ENCODE measurements around the gene RUSF1.

- TF ChIP-seq RAD21 (IDR thresholded peaks at IDR 0.05; ENCODE audit: low read depth), result no peak
- no peak for TF ChIP-seq NFIC (IDR thresholded peaks at IDR 0.05)
- no peak for TF ChIP-seq YY1 (IDR thresholded peaks at IDR 0.05; ENCODE audit: low read depth)
- TF ChIP-seq EP300 (IDR thresholded peaks at IDR 0.05; ENCODE audit: borderline replicate concordance), result no peak
- TF ChIP-seq MAX (IDR thresholded peaks at IDR 0.05), result no peak
- no peak for TF ChIP-seq USF1 (IDR thresholded peaks at IDR 0.05)
- TF ChIP-seq TCF12 (IDR thresholded peaks at IDR 0.05; ENCODE audit: low read depth), result no peak
- no peak for TF ChIP-seq TAF1 (IDR thresholded peaks at IDR 0.05; ENCODE audit: low read depth)
- TF ChIP-seq ZBTB7A (IDR thresholded peaks at IDR 0.05; ENCODE audit: low read depth), result no peak
- no peak for TF ChIP-seq EGR1 (IDR thresholded peaks at IDR 0.05)
- no peak for TF ChIP-seq CREB1 (IDR thresholded peaks at IDR 0.05; ENCODE audit: low read depth)
These were observed 42.3 kb downstream of the RUSF1 start for GRCh38 chr16:31465788-31466370.

Measured in Ishikawa (cell line).